GM12865 (cell line): ENCODE measurements around the gene CAV2.

Source experiments
- DNase-seq: peaks from one replicate; pipeline ENCODE4 v3.0.0; 2010; ENCODE audit warnings: low read depth
- H3K4me3 ChIP-seq: 2 replicates; pipeline ENCODE4 v1.5.1; 2011; ENCODE audit warnings: mild to moderate bottlenecking, low read depth, low read length, control low read depth
- CTCF ChIP-seq: IDR thresholded peaks from 2 replicates; pipeline ENCODE4 v1.5.1; 2011; ENCODE audit warnings: low read length, control low read depth, low read depth, inconsistent platforms; ENCODE audit not compliant: insufficient read depth; ENCODE audit errors: missing control alignments

CAV2 gene

GRCh38 chr7:116534790-116535189 lies 35.3 kb downstream of the CAV2 start:
- no peak overlapping the region for H3K4me3 ChIP-seq
- DNase-seq, result no peak
- no peak for TF ChIP-seq CTCF

- no peak for TF ChIP-seq CTCF
- no peak overlapping the region for H3K4me3 ChIP-seq
- no peak for DNase-seq
These were observed 35.9 kb downstream of the CAV2 start for GRCh38 chr7:116535416-116535815.

GRCh38 chr7:116538138-116538537 lies 38.6 kb downstream of the CAV2 start:
- TF ChIP-seq CTCF, result no peak
- DNase-seq, result no peak
- H3K4me3 ChIP-seq, result no peak overlapping the region

- TF ChIP-seq CTCF, result no peak
- no peak for DNase-seq
- H3K4me3 ChIP-seq, result no peak overlapping the region
These were observed 40.3 kb downstream of the CAV2 start for GRCh38 chr7:116539879-116540278.

GRCh38 chr7:116540743-116541142 lies 41.2 kb downstream of the CAV2 start:
- no peak for DNase-seq
- no peak overlapping the region for H3K4me3 ChIP-seq
- no peak for TF ChIP-seq CTCF

GRCh38 chr7:116541951-116542350 lies 42.4 kb downstream of the CAV2 start:
- H3K4me3 ChIP-seq, result no peak overlapping the region
- TF ChIP-seq CTCF, result no peak
- DNase-seq, result no peak

- no peak for DNase-seq
- TF ChIP-seq CTCF, result no peak
- H3K4me3 ChIP-seq, result no peak overlapping the region
These were observed 43.1 kb downstream of the CAV2 start for GRCh38 chr7:116542618-116543017.
